GM18517 (cell line): ENCODE measurements around the gene GALNT8.
"Not testable (repeated sequence)": the region's sequence is repeated elsewhere in the genome, so short reads cannot be mapped to it uniquely, and the experiment has no call there.

Experiments
- ATAC-seq: cut with Tn5 transposase; IDR thresholded peaks from one replicate; pipeline ENCODE4 v1.9.1; 2021; ENCODE audit warnings: mild to moderate bottlenecking, moderate library complexity; ENCODE audit not compliant: unreplicated experiment

The GALNT8 gene

DNA sequence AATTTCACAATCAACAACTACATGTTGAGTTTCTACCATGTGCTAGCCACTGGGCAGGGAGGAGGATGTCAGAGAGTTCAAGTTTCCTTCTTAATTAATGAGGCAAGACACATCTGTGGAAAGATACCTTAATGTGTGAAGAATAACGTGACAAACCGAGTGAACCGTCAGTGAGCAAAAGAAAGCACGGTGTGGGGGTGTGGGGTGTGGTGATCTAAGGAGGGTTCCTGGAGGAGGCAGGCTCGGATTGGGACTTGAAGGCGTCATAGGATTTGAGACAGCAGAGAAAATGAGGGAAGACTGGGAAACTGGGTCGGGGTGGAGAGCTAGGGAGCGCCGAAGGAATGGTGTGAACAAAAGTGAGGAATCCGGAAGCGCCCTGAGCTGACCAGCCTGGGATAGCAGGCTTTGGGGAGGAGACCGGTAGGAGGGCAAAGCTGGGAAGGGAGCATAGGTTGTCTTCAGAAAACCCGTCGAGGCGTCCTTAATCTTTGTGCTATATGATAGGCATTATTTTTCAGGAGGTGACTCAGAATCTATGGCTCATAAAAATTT, 22.3 kb downstream of the GALNT8 start:
- no peak for ATAC-seq

DNA sequence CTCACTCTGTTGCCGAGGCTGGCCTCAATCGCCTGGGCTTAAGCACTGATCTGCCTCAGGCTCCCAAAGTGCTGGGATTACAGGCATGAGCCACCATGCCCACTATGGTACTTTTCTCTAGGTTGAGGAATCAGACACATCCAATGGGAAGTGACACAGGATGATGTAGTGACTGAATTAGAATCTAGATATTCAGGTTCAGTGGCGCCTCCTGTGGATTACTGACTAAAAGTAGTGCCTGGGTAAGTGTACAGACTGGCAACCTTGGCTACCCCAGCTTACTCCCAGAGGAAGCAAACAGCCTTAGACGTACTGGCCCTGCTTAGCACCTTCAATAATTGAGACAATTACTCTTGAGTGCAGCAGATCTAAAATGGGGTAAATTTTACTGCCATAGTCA, 22.8 kb downstream of the GALNT8 start:
- ATAC-seq = no peak

DNA sequence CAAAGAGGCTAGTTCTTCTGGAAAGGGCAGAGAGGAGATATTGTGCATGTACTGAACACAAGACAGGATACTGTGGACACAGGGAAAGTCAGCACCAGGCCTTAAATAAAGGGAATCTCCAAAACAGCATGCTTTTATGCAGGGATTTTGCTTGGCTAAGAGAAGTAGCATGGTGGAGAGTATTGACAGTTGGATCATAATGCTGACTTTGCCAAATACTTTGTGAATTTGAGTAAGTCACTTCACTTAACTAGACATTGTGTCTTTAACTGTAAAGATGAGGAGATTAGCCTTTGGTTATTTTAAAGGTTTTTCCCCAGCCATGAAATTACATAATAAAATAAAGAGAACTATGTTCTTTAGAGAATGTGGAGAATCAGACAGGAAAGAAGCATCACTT, 24.5 kb downstream of the GALNT8 start:
- ATAC-seq = no peak

DNA sequence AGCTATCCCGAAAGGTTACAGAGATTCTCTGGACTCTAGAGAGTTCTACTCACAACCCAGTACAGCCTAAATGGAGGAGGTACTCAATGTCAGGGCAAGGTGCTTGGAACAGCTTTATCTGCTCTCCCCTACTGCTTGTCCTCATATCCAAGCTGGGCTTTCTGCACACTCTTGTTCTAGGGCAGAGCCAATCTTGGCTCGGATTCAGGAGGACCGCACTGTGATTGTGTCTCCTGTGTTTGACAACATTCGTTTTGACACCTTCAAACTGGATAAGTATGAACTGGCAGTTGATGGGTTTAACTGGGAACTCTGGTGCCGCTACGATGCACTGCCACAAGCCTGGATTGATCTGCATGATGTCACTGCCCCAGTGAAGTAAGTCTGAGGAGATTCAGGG, 25.0 kb downstream of the GALNT8 start:
- ATAC-seq = no peak

DNA sequence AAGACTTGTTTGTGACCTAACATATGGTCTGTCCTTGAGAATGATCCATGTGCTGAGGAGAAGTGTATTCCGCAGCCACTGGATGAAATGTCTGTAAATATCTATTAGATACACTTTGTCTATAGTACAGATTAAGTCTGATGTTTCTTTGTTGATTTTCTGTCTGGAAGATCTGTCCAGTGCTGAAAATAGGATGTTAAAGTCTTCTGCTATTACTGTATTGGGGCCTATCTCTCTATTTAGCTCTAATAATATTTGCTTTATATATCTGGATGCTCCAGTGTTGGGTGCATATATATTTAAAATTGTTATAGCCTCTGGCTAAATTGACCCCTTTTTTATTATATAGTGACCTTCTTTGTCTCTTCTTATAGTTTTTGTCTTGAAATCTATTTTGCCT, 31.5 kb downstream of the GALNT8 start:
- not testable (repeated sequence) for ATAC-seq

DNA sequence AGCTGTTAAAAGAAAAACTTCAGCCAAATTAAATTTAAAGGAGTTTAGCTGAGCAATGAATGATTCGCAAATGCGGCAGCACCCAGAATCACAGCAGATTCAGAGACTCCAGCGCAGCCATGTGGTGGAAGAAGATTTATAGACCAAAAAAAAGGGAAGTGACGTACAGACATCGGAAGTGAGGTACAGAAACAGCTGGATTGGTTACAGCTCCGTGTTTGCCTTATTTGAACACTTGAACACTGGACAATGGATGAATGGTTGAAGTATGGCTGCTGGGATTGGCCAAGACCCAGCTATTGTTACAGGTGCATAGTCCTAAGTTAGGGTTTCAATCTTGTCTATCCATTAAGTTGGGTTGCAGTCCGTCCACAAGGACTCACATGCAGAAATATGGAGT, 42.6 kb downstream of the GALNT8 start:
- ATAC-seq = no peak

DNA sequence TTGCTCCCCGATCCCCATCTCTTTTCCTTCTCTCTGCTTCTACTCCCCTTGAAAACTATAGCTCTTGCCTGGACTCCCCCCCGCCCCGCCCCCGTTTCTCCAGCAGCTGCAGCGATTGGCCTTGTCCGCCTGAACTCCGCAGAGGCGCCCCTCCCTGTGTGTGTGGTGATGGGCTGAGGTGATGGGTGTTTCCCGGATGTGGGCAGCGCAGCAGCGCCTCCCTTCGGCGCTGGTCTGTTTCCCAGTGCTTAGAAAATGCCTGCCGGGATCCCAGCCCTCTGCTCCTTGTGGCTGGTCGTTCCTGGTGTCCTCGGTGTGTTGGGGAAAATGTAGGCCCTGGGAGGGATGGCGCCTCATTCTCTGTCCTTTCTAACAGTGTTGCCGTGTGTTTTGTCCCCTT, 43.3 kb downstream of the GALNT8 start:
- ATAC-seq = no peak

DNA sequence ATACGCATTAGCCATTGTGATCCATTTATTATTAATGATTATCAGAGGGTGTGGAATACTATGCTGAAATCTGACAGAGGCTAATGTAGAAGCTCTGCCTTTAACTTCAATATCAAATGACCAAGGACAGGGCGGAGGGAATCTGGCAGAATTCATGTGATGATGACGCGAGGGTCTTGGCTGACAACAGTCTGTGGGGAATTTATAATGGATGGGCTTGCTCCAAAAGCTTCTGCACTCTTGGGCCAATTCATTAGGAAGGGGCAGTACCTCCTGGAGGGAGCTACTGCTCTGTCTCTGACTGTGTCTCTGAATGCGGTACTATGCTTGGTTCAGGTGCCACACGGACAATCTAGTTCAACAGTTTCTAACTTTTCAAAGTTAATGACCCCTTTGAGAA, 46.2 kb downstream of the GALNT8 start:
- no peak for ATAC-seq

DNA sequence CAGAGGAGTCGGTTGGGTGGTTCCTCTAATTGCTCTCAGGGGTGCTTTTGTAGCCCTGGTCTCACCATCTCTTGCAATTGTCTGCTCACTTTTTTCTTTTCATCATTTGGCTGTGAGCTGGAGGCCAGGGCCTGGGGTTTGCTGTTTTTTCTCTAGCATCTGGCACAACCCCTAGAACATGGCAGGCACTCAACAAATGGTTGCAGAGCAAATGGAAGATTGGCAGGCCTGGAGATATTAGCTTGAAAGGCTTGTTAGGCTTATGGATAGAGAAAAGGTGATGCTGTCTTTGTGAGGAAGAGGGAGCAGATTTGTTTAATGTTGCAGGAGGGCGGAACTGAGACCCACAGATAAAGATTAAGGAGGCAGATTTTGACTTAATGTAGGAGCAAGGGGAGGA, 47.0 kb downstream of the GALNT8 start:
- no peak for ATAC-seq

DNA sequence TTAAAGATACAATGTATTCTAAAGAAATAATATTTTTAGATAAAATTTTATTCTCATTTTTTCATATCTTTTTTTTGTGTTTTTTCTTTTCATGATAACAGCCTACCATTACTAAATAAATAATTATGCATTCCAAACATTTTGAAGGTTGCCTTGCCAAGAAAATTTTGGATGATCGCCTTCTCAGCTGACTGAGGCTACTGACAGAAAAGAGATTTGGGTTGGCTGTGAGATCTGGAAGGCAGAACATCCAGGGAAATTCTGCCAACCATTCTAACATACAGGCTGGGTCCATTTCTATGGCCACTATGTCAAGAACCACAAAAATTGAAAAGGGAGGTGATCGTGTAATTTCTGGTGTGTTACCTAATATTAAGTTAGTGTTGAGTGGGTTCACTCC, 48.1 kb downstream of the GALNT8 start:
- ATAC-seq = no peak

DNA sequence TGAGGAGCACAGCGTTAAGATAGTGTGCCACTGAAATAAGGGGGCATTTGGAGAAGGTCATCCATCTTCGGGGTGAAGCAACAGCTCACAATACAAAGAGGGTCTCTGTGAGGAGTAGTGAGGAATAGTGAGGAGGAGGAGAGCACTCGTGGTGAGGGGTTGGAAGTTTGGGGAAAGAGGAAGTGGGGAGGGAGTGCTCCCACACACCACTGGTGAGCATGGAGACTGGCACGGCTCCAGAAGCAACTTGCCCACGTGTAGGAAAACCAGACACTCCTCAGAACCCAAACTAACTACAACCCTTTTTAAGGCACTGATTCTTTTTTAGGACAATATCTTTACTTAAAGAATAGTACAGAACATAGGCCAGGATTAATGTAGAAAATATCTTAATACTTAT, 48.9 kb downstream of the GALNT8 start:
- ATAC-seq = no peak

DNA sequence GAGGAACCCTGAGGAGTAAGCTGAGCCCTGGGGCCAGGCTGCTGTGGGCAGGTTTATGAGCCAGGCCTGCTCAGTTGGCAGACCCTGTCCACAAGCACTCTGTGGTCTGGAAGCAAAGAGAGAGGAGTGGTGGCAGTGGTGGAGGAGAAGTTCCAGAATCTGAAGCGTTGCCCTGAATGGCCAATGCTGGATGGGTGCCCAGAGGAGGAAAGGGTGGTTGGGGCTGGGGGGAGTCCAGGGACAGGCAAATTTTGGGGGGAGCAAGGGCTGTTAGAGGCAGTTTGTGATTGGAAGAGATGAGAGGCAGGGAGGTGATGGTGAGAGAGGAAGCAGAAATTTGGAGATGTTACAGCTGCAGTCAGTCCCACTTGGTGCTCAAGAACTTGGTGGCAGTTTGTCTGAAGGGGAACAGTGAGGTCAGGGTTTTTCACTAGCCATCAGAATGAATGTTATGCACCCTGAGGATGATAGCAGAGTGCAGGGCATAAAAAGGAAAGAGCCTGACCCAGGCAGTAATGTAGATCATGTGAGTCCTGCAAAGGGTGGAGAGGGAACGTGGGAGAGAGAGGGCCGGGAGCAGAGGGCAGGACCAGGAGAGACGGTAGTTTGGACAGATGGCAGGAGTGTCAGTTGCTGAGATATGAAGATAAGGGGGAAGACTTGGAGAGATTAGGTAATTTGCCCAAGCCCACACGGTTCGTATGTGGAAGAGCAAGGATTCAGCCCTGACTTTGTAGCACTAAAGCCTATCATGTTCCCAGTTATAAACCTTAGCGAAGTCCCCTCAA, 51.2 kb downstream of the GALNT8 start:
- no peak for ATAC-seq

DNA sequence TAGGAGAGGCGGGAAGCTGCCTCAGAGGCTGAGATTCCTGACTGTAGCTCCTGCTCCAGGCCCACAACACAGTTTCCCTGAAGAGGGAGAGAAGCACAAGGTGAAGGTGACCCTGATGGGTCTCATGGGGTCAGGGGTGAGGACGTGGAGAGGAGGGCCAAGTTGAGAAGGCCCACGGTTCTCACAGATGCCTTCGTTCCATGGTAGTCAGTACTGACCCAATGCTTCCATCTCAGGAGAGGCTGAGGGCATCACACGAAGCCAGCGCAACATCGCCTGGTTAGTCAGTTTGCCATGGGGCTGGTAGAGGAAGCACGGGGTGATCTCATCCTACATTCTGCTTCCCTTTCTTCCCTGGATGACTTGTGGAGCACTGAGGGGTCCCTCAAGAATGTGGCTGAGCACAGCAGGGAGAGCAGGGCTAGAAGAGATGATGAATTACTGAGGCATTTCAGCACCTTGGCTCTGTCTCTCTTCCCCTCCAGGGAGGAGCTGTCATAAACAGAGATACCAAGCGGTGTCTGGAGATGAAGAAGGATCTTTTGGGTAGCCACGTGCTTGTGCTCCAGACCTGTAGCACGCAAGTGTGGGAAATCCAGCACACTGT, 51.9 kb downstream of the GALNT8 start:
- ATAC-seq = no peak

DNA sequence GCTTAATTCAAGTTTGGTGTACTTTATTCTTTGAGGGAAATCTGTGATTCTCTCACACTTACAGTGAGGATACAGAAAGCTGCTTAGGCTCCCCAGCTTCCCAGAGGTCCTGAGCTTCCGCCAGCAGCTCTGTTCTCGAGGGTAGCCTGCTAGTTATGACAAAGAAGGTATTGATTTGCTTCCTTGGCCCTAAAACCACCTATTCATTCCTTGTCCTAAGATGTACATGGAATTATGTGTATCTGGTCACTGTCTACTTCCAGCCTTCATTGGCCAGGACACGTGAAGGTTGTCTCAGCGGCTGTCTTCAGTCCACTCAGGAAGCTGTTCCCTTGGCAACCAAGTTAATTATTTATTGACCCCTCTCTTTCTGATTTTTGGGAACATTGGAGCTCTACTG, 55.7 kb downstream of the GALNT8 start:
- no peak for ATAC-seq

DNA sequence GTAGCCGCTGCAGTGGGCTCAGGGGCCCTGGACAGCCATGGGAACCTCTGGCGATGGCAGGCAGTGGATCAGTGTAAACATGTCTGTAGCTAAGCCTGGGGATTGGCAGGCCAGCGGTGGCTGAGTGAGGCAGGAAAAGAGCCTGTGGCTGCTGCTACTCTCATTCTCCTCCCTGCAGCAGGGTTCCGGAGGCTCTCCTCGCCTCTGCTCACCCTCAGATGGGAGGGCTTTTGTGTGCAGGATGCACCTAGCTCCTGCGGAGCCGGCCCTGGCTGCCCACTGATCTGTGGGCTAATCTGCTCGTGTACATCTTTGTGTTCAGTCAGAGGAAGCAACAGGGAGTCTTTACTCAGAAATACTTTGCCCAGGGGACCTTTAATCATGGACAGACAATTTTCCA, 59.5 kb downstream of the GALNT8 start:
- no peak for ATAC-seq

DNA sequence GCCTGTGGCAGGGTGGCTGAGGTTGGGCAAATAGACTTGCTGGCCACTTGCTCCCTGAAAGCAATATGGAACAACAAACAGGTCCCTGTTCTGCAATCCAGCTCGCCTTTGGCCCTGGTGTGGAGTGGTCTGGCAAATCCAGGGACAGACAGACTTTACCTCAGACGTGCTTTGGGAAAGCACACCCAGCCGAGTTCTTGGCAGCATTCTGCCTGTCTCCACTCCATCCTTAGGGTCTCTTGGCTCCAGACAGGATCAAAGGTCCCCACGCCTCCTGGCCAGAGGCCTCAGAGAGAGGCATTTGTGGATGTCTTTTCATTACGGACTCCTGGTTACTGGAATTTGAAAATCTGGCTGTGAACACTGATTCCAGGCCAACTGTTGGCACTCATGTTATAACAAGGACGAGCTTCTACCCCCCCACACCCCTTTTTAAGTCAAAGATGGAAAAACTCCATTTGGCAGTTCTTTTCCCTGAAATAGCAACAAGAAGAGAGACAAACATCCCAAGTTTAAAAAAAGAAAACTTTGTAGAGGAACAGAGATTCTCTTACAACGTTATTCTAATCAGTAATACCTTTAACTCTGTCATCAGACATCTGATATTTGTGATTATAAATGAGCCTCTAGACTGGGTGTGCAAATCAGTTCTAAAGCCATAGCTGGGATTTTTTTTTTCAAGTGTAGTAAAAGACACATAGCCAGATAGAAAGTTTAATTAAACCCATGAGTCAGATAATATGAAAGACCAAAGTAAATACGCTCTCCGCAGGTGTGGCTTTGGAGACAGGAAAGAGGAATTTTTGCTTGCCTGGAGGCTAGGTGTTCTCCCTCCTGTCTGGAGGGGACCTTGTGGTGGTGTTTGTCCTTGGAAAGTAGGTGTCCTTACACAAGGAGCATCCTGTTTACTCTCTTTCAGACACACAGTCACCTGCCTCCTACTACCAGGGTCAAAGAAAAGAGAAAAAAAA, 60.7 kb downstream of the GALNT8 start:
- ATAC-seq = no peak

DNA sequence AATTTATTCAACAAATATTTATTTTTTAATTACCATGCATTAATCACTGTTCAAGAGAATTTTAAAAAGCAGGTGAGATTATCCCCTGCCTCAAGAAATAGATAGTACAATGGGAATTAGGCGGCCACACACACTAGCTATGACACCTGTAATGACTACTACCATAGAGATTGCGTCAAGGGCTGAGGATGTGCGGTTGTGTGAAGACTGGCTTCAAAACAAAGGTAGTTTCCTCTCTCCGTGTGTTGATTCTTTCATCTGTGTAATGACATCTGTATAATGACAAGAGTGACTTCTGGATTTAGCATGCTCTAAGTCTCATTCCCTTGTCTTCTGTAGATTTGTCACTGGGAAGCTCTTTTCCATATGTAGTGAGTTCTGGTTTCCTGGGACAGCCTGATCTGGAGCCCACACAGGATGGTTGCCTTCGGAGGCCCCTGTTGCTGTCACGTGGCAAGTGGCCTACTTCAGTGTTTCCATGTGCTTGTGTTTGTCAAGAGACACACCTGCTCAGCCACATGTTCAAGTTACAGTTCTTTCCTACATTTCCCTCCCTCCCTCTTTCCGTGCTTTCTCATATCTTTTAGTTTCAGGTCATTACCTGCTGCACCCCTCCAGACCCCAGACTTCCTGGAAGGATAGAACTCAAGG, 64.3 kb downstream of the GALNT8 start:
- ATAC-seq = no peak

DNA sequence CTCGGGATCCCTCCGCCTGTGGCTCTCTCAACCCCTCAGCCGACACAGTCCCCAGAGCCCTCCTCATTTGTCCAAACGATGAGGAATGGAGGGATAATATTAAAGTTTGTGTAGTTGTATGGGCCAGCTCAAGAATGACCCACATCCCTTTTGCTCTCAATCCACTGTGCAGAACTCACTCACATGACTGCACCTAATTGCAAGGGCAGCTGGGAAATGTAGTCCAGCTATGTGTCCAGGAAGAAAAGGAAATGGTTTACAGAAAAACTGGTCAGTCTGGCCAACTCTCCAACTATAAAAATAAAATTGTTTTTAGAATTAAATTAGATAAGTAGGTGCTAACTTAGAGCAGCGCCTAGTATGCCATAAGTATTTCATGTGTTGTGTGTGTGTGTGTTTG, 66.6 kb downstream of the GALNT8 start:
- no peak for ATAC-seq

DNA sequence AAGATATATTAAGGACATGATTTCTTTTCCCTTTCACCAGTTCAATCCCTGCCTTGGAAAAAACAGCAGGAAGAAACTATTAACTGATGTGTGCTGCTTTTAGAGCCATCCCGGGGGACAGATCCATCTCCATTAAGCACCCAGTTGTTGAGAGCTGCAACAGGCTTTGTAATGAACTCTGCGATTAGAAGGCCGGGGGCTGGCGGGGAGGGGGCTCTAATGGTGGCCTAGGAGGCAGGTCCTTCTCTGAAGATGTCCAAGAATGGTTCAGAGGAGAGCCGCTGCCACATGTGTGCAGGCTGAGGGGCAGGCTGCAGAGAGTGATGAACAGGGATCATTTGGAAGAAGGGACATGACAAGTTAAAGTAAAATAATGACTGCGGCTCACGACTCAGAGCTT, 67.8 kb downstream of the GALNT8 start:
- no peak for ATAC-seq

DNA sequence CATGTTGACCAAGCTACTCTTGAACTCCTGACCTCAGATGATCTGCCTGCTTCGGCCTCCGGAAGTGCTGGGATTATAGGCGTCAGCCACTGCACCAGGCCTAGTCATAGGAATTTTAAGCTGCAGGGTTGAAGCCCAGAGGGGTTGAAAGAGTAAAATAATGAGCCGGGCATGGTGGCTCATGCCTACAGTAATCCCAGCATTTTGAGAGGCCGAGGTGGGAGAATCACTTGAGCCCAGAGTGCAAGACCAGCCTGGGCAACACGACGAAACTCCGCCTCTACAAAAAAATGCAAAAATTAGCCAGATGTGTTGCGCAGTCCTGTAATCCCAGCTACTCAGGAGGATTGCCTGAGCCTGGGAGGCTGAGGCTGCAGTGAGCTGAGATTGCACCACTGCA, 69.6 kb downstream of the GALNT8 start:
- ATAC-seq = no peak

DNA sequence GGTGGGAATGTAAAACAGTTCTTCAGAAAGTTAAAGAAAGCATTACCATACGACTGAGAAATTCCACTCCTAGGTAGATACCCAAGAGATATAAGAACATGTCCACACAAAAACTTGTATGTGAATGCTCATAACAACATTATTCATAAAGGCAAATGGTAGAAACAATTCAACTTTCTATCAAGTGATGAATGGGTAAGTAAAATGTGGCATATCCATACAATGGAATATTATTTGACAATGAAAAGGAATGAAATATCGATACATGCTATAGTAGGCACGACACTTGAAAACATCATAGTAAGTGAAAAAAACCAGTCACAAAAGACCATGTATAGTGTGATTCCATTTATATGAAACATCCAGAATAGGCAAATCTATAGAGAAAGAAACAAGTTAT, 71.3 kb downstream of the GALNT8 start:
- no peak for ATAC-seq
